Fibroblast of peridontal ligament (primary cell): ENCODE results near the gene LILRA6.
"Not testable (repeated sequence)": the region's sequence is repeated elsewhere in the genome, so short reads cannot be mapped to it uniquely, and the experiment has no call there.

Experiments
- DNase-seq: peaks from one replicate; pipeline ENCODE4 v3.0.0-alpha.2; 2010; ENCODE audit errors: extremely low read depth

Gene LILRA6

DNA sequence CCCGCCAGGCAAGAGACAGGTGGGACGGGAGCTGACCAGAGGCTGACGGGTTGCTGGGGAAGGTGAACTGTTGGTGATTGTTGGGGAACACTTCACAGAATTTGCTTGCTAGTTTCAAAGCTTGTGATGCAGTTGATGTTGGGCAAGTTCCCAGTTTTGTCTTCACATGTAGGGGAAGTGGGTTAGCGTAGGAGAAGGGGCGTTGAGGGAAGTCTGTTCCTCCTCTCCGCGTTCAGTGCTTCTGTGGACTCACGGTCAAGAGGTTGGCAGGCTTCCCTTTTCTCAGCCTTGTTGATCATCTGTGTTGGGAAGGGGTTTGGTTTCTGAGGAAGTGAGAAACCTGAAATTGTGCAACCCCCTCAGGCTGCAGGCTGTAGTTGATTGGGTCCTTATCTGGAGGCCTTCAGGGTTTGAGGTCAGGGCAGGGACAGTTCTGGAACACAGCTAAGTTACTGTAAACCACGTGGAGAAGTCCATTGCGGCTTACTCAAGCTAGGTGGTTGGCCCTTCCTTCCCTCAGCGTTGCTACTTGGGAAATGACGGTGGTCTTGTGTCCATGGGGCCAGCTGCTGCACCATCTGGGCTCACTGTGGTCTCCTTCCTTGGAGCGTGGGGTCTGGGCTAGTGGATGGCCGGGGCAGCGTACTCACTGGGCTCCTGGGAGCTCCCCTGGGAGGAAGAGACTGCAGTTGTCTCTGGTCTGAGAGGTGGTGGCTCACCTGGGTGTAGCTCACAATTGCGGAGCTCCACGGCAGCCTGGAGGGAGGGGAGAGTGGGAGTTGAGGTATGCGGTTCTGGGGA, 34.4 kb downstream of the LILRA6 start:
- peak; percentile 78 for DNase-seq

DNA sequence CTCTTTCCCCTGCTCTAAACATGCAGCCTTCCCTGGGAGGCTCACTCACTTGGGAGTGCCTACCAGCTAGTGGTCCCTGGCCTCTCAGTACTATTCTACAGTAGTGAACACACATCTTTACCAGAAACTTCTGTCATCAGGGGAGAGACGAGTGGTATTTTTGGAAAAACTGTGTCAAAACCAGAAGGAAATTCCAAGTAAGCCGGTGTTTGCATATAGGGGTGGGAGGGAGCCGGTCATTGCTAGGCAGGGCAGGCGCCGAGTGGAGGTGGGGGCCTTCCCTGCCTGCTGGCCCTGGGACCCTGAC, 35.0 kb downstream of the LILRA6 start:
- no peak for DNase-seq

DNA sequence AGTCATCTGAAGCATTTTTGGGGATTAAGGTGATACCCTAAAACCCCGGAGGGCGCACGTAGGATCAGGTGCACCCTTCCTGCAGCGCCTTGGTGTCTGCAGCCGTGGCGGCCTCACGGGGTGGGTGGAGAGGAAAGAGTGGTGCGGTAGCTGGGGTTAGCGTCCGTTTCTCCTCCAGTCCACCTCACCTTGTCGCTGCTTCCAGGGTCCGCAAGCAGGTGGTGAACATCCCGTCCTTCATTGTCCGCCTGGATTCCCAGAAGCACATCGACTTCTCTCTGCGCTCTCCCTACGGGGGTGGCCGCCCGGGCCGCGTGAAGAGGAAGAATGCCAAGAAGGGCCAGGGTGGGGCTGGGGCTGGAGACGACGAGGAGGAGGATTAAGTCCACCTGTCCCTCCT, 35.4 kb downstream of the LILRA6 start:
- not testable (repeated sequence) for DNase-seq

DNA sequence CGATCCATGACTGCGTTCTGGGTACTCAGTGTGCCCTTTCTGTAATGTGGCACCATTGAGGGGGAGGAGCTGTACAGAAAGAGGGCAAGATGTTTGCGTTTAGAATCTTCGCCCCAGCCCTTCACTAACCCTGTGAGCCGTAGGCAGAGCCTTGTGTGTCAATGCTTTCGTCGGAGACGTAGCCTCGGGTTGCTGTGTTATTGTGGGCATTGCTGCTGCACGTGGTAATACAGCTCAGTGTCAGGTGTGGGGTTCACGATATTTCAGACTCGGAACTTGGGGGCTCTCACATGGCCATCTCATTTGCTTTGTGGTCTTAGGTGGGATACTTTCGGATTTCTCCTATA, 35.8 kb downstream of the LILRA6 start:
- DNase-seq = no peak

DNA sequence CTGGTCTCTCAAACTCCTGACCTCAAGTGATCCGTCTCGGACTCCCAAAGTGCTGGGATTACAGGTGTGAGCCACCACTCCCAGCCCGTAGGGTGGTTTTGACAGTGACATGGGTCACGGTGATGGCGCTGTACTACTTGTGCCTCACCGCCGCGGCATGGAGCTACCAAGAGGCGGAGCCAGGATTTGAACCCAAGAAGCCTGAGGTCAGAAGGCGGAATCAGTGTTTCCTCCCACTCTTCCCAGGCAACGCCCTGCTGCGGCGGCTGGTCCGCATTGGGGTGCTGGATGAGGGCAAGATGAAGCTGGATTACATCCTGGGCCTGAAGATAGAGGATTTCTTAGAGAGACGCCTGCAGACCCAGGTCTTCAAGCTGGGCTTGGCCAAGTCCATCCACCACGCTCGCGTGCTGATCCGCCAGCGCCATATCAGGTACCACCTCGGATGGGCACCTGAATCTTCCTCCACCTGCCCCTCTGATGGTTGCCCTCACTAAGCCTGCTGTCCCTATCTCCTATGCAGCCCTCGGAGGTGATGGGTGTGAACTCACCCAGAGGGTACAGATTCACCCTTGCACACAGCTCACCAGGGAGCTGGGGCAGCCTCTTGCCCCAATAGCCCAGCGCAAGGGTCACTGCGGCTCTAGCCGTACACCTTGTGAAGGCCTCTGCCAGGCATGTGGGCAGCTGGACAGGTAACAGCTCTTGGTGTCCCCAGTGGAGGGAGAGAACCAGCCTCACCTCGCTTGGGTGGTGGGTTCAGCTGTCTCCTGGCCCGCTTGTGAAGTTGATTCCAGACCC, 36.4 kb downstream of the LILRA6 start:
- DNase-seq = no peak

DNA sequence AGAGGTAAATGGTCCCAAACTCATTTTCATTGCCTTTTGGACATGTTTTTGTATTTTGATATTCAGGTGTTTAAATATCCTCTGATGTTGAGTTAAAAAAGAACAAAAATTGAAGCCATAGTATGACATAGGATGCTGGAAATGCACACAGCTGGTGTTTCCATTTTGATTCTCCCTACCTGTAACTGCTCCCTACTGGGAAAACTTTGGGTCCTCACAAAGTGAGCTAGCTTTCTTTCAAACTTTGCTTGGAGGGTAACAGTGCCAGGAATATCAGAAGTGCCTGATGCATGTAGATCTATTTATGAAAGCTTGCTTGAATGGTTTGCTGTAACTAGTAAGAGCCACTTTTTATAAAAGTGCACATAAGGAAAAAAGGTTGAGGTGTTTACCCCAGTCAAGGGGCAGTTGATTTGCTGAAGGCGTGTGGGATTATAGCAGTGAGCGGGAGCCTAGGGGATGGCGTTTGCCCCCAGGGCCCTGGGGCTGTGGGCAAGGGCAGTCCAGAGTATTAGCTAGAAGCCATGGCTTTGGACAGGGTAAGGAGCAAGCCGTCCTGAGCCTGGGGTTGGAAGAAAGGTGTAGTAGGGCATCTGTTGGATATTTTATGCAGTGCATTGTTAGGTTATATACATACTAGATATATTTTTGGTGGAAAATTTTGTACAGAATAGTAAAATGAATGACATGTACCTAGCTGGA, 37.7 kb downstream of the LILRA6 start:
- no peak for DNase-seq

DNA sequence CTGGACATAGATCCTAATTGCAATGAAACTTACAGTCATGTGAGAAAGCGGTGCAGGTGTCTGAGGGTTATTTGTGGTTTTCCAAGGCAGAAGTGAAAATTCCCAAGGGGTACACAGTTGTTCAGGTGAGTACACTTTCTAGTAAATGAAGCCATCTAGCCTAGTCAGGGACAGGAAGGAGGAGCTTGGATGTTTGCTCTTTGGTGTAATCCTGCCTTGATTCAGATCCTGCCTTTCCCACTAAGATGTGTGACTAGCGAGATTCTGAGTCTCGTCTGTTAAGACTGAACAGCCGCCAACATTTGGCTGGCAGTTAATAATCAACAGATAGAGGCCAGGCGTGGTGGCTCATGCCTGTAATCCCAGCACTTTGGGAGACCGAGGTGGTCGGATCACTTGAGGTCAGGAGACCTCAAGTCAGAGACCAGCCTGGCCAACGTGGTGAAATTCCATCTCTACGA, 39.4 kb downstream of the LILRA6 start:
- no peak for DNase-seq

DNA sequence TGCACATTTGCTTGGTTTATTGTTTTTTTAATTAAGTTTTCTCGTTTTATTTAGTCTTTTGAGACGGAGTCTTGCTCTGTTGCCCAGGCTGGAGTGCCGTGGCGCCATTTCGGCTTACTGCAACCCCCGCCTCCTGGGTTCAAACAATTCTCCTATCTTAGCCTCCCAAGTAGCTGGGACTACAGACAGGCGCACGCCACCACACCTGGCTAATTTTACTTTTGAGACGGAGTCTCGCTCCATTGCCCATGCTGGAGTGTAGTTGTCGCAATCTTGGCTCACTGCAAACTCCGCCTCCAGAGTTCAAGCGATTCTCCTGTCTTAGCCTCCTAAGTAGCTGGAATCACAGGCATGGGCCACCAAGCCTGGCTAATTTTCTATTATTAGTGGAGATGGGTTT, 40.6 kb downstream of the LILRA6 start:
- no peak for DNase-seq

DNA sequence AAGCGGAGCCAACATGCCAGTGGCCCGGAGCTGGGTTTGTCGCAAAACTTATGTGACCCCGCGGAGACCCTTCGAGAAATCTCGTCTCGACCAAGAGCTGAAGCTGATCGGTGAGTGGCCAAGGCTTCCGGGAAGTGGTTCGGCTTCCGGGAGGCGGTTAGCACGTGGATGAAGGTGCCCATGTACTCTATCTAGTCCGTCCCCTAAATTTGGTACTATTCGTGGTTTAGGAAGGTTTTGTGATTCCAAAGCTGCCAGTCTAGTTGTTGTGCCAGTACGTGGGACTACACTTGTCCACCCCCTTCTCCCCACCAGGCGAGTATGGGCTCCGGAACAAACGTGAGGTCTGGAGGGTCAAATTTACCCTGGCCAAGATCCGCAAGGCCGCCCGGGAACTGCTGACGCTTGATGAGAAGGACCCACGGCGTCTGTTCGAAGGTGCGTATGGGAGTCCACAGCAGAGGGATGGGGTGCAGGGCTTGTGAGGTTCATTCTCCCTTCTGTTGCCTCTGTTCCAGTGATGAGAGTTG, 41.4 kb downstream of the LILRA6 start:
- peak; percentile 20 for DNase-seq

DNA sequence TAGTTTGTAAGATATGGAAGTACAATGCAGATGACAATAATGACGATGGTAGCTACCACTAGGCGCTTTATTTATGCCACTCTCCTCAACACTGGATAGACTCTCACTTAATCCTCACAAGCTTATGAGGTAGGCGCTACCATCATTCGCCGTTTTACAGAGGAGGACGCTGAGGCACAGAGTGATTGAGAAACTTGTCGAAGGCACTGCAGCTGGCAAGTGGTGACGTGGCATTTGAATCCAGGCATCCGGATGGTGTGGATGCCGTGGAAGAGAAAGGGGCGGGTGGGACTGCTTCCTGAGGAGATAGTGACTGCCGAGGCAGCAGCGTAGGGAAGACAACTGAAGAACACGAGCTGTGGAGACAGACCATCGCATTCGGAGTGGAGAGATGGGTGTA, 43.2 kb downstream of the LILRA6 start:
- DNase-seq = no peak

DNA sequence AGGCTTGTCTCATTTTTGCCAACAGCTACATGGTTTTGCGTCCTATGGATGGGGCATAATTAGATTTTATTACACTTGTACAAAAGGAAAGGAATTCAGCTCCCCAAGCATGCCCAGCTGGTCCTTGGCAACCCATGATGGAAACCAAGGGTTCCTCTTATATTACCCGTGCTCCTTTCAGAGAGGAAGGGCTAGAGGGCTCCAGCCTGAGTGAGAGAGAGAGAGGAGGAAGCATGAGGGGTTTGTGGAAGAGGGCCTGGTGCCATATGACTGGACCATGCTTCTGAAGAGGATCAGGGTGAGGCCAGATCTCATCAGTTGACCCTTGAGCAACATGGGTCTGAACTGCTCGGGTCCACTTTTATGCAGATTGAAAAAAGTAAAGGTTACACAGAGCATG, 45.5 kb downstream of the LILRA6 start:
- no peak for DNase-seq

DNA sequence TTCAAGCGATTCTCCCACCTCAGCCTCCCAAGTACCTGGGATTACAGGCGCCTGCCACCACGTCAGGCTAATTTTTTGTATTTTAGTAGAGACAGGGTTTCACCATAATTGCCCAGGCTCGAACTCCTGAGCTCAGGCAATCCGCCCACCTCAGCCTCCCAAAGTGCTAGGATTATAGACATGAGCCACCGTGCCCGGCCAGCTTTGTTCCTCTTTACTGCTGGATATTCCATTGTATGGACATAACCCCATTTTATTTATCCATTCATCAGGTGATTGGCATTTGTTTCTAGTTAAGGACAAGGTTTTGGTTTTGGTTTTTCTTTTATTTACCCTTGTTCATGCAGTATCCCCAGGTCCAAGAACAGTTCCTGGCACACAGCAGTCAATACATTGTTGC, 46.1 kb downstream of the LILRA6 start:
- DNase-seq = no peak

DNA sequence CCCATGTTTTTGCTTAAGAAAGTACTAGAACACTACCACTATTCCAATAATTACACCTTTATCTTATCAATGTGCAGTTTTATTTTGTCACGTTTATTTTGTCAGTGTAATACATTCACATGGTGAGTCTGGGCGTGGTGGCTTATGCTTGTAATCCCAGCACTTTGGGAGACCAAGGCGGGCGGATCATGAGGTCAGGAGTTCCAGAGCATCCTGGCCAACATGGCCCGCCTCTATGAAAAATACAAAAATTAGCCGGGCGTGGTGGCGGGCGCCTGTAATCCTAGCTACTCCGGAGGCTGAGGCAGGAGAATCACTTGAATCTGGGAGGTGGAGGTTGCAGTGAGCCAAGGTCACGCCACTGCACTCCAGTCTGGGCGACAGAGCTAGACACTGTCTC, 48.1 kb downstream of the LILRA6 start:
- not testable (repeated sequence) for DNase-seq

DNA sequence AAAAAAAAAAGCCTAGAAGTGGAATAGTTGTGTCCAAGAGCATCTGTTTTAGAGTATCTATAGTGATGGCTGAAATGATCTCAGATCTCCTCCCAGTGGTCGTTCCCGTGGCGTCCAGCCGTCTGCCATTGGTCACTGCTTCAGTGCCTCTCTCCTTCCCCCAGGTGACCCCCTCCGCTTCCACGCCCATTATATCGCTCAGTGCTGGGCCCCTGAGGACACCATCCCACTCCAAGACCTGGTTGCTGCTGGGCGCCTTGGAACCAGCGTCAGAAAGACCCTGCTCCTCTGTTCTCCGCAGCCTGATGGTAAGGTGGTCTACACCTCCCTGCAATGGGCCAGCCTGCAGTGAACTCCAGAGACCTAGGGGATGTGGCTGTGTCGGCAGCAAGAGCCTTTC, 49.6 kb downstream of the LILRA6 start:
- DNase-seq = no peak

DNA sequence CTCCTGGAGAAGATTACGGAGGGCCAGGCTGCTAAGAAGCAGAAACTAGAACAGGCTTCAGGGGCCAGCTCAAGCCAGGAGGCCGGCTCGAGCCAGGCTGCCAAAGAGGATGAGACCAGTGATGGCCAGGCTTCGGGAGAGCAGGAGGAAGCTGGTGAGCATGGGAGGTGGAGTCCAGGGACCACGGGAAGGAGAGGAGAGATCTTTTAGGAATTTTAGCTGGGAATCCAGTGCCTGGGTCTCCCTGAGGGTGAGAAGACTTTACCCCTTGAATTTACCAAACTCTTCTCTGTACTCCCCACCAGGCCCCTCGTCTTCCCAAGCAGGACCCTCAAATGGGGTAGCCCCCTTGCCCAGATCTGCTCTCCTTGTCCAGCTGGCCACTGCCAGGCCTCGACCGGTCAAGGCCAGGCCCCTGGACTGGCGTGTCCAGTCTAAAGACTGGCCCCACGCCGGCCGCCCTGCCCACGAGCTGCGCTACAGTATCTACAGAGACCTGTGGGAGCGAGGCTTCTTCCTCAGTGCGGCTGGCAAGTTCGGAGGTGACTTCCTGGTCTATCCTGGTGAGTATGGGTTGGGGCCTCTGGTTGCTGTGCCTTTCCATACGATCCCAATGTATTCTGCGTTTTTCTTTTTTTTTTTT, 50.7 kb downstream of the LILRA6 start:
- DNase-seq = no peak

DNA sequence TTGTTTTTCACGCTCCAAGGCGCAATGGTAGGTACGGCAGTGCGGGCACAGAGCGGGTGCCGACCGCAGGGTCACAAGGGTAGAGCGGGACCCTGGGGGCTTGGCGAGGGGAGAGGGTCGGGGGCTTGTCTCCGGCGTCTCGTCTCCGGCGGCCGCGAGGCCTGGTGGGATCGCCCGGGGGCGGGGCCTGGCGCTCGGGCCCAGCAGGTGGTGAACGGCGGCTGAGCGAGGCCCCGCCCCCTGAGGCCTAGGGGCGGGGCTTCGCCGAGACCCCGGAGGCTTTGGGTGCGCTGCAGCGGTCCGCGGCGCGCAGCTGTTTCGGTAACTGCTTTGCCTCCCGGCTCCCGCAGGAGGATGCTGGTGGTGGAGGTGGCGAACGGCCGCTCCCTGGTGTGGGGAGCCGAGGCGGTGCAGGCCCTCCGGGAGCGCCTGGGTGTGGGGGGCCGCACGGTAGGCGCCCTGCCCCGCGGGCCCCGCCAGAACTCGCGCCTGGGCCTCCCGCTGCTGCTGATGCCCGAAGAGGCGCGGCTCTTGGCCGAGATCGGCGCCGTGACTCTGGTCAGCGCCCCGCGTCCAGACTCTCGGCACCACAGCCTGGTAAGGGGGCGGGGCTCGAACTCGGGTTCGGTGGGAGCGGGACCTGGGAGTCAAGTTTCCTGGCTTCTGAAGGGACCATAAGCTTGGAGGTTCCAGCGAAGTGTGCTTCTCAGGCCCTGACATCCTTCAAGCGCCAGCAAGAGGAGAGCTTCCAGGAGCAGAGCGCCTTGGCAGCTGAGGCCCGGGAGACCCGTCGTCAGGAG, 51.4 kb downstream of the LILRA6 start, which contains the start of gene TSEN34:
TSS of gene TSEN34 (plus strand) at position 298 of the 800 bp plus-strand sequence. CDS start at position 355, 57 bp downstream.
- peak; percentile 30 for DNase-seq

DNA sequence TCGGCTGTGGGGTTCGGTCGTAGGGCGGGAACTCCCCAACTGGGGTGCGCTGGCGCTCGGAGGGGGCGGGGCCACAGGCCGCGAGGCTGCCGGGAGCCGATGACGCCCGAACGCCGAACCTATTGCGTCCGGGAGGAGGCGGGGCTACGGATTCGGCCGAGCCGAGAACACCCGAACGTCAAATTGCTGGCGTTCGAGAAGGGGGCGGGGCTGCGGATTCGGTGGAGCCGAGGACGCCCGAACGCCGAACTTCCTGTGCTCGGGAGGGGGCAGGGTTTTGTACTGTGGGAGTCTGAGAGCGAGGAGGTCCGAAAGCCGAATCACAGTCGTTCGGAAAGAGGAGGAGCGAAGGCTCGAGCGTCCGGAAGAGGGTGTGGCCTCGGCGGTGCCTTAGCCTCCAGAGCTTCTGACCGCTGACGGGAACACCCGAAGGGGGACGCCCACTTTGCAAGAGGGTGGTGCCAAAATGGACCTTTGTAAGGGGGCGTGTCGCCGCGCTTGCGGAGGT, 52.0 kb downstream of the LILRA6 start:
- peak; percentile 99 for DNase-seq

DNA sequence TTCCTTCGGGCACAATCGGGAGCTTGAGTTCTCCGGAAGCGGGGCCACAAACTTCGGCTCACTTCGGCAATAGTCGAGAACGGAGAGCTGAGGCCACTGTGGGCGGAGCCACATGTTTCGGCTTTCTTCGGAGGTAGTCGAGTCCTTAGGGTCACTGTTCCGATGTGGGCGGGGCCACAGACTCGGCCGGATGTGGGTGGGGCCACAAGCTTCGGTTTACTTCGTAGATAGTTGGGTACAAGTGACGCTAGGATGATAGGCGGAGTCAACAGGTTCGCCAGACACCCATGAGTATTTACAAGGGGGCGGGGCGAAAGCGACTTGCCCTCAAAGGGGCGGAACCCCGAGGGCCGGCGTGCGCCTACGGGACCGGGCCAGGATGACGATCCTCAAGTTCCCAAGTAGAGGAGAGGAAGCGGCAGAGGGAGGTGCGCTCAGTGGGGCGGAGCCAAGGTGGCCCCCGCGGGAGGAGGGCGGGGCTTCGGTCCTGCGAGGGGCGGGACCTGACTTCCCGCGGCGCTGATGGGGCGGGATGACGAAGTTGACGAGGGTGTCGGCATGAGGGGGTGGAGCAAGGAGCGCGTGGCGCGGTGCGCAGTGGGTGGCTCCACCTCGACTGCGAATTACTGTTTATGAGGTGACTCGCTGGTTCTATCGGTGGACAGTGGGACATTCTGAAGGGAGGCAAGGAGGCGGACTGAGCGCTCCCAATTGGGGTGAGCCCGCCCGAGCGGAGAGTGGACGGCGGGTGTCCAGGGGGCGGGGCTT, 52.7 kb downstream of the LILRA6 start:
- peak; percentile 100 for DNase-seq

DNA sequence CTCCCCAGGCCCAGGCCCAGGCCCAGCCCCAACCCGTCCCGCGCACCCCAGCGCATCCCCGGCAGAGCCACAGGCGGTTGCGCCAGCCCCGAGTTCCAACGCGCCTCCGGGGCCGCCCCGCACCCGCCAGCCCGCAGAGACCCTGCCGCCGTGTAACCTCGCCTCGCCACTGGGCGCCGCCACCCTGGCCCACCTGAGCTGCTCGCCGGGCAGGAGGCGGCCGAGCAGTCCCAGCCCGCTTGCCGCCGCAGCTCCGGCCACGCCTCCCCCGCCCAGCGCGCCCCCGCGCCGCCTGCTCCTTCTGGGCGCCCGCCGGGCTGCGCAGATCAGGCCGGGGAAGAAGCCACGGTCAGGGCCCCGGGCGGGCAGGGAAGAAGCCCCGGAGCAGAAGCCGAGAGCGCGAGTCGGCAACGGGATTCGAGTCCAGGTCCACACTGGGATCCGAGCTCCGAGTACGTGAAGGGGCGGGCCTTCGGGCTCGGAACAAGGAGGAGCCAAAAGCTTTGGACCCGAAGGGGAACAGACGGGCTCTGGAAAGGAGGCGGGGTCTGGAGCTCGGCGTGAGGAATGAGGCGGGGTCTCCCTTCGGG, 53.4 kb downstream of the LILRA6 start, which contains the start of gene MBOAT7:
TSS of gene MBOAT7 (minus strand) at position 436 of the 590 bp plus-strand sequence. CDS start 1,072 bp downstream, outside the sequence.
- DNase-seq = no peak
